HEK293 (cell line): ENCODE data around the gene WDR88.
"Not testable (repeated sequence)": the region's sequence is repeated elsewhere in the genome, so short reads cannot be mapped to it uniquely, and the experiment has no call there.

Experiments used
- CTCF ChIA-PET: fragments of 350-600 bp; formaldehyde crosslinking; extraction: SDS; loops from one replicate; lab custom pipeline; 2021; ENCODE audit warnings: antibody characterized with exemption; lab: Yijun Ruan, JAX
- POLR2A ChIA-PET: fragments of 300-600 bp; formaldehyde crosslinking; extraction: SDS; loops from one replicate; lab custom pipeline; 2020; ENCODE audit warnings: antibody characterized with exemption, inconsistent platforms; lab: Yijun Ruan, JAX
- H3K27ac ChIP-seq: fragments of 200-500 bp; sonication (Bioruptor generic); 2 replicates; pipeline ENCODE4 v1.5.1; 2014; ENCODE audit warnings: low read depth, low read length, control low read depth, inconsistent platforms; ENCODE audit errors: extremely low read depth
- H3K36me3 ChIP-seq, 2 experiments: fragments of 200-500 bp in 1 of 2; sonication (Bioruptor generic) in 1 of 2; 1 replicate in 1 of 2; 2 replicates in 1 of 2; pipeline ENCODE4 v1.5.1; 2014 to 2017; ENCODE audit warnings: inconsistent platforms in 2 of 2, low read length in 2 of 2; ENCODE audit not compliant: control insufficient read depth in 2 of 2, insufficient read depth in 1 of 2
- H3K4me1 ChIP-seq: fragments of 200-500 bp; sonication (Bioruptor generic); 2 replicates; pipeline ENCODE4 v1.5.1; 2014; ENCODE audit warnings: mild to moderate bottlenecking, low read length, inconsistent platforms; ENCODE audit not compliant: control insufficient read depth, insufficient read depth
- H3K4me3 ChIP-seq: 2 replicates; pipeline ENCODE4 v1.5.1; 2011; ENCODE audit warnings: low read depth, mild to moderate bottlenecking, control low read depth, low read length, moderate library complexity
- H3K9me3 ChIP-seq: fragments of 200-500 bp; sonication (Bioruptor generic); 2 replicates; pipeline ENCODE4 v1.5.1; 2014; ENCODE audit warnings: low read depth, low read length, inconsistent platforms; ENCODE audit not compliant: control insufficient read depth, insufficient read depth
- BCL6B ChIP-seq: fragments of 450-650 bp; formaldehyde crosslinking; IDR thresholded peaks from 2 replicates; pipeline ENCODE4 v1.5.1; 2017; ENCODE audit warnings: missing biosample characterization, missing genetic modification characterization
- GLIS1 ChIP-seq: fragments of 450-650 bp; formaldehyde crosslinking; IDR thresholded peaks from 2 replicates; pipeline ENCODE4 v1.5.1; 2016; ENCODE audit warnings: missing biosample characterization, missing genetic modification characterization
- GLIS2 ChIP-seq: fragments of 450-650 bp; formaldehyde crosslinking; IDR thresholded peaks from 2 replicates; pipeline ENCODE4 v1.5.1; 2016; ENCODE audit warnings: missing biosample characterization, missing genetic modification characterization
- OSR2 ChIP-seq: fragments of 450-650 bp; formaldehyde crosslinking; IDR thresholded peaks from 2 replicates; pipeline ENCODE4 v1.5.1; 2016; ENCODE audit warnings: missing biosample characterization, missing genetic modification characterization
- PRDM1 ChIP-seq: fragments of 450-650 bp; formaldehyde crosslinking; IDR thresholded peaks from 2 replicates; pipeline ENCODE4; 2016; ENCODE audit warnings: missing biosample characterization, missing genetic modification characterization
- SETDB1 ChIP-seq: IDR thresholded peaks from one replicate; pipeline ENCODE4 v1.6.1; 2017; ENCODE audit warnings: mild to moderate bottlenecking, low read length, moderate library complexity, mixed read lengths; ENCODE audit not compliant: insufficient read length
- ZNF16 ChIP-seq: fragments of 450-650 bp; formaldehyde crosslinking; IDR thresholded peaks from 2 replicates; pipeline ENCODE4 v1.5.1; 2016; ENCODE audit warnings: low read depth, missing biosample characterization, missing genetic modification characterization
- ZNF24 ChIP-seq: fragments of 450-650 bp; formaldehyde crosslinking; IDR thresholded peaks from 2 replicates; pipeline ENCODE4 v1.5.1; 2016; ENCODE audit warnings: missing biosample characterization, missing genetic modification characterization
- ZNF248 ChIP-seq: fragments of 450-650 bp; formaldehyde crosslinking; IDR thresholded peaks from 2 replicates; pipeline ENCODE4 v1.5.1; 2017; ENCODE audit warnings: missing biosample characterization, missing genetic modification characterization
- ZNF311 ChIP-seq: fragments of 450-650 bp; formaldehyde crosslinking; IDR thresholded peaks from 2 replicates; pipeline ENCODE4 v1.5.1; 2017; ENCODE audit warnings: missing biosample characterization, missing genetic modification characterization, borderline replicate concordance
- ZNF366 ChIP-seq: fragments of 450-650 bp; formaldehyde crosslinking; conservative IDR thresholded peaks from 2 replicates; pipeline ENCODE4 v1.5.1; 2016; ENCODE audit warnings: missing biosample characterization, missing genetic modification characterization
- ZNF449 ChIP-seq: fragments of 450-650 bp; formaldehyde crosslinking; IDR thresholded peaks from 2 replicates; pipeline ENCODE4 v1.5.1; 2017; ENCODE audit warnings: missing biosample characterization, mild to moderate bottlenecking, missing genetic modification characterization, moderate library complexity
- ZNF514 ChIP-seq: fragments of 450-650 bp; formaldehyde crosslinking; IDR thresholded peaks from 2 replicates; pipeline ENCODE4 v1.5.1; 2016; ENCODE audit warnings: missing biosample characterization, missing genetic modification characterization
- ZNF571 ChIP-seq: fragments of 450-650 bp; formaldehyde crosslinking; IDR thresholded peaks from 2 replicates; pipeline ENCODE4 v1.5.0; 2017; ENCODE audit warnings: missing biosample characterization, missing genetic modification characterization
- ZNF585B ChIP-seq: fragments of 450-650 bp; formaldehyde crosslinking; IDR thresholded peaks from 2 replicates; pipeline ENCODE4 v1.5.1; 2016; ENCODE audit warnings: missing biosample characterization, missing genetic modification characterization
- ZNF610 ChIP-seq: fragments of 450-650 bp; formaldehyde crosslinking; IDR thresholded peaks from 2 replicates; pipeline ENCODE4 v1.5.1; 2016; ENCODE audit warnings: missing biosample characterization, missing genetic modification characterization, borderline replicate concordance
- ZSCAN30 ChIP-seq: fragments of 450-650 bp; IDR thresholded peaks from 2 replicates; pipeline ENCODE4 v1.5.1; 2018; ENCODE audit warnings: missing biosample characterization, mild to moderate bottlenecking, missing genetic modification characterization, moderate library complexity

Gene WDR88

GRCh38 chr19:33163481-33163880 is 31.6 kb downstream of the WDR88 start:
- Histone ChIP-seq H3K4me1 (peaks cover 9% of the 10 kb centered on the region), H3K27ac (no peak overlapping the region)
- no peak for TF ChIP-seq OSR2 (tag by site-specific recombination)
- no peak for TF ChIP-seq ZNF24 (tag by site-specific recombination)
- TF ChIP-seq ZNF449 = no peak

GRCh38 chr19:33166037-33166436 is 34.1 kb downstream of the WDR88 start:
- H3K27ac ChIP-seq = not testable (repeated sequence)
- CTCF ChIA-PET = interaction anchor here (1.7 to 13.1 kb wide), 3 partner anchors 11 to 23 kb away, joined by 6 to 154 read pairs (median 10); partner anchors contain the start of gene LRP3
- POLR2A ChIA-PET = interaction anchor here (4.6 kb wide), 1 partner anchor 11 kb away, joined by 43 read pairs; no protein-coding TSS in a partner anchor
- TF ChIP-seq GLIS2 (tag by site-specific recombination) (peak; percentile 39; the same call in 1 of the 2 replicates), GLIS1 (tag by site-specific recombination) (peak; percentile 80)
- TF ChIP-seq, all 188 proteins: peak for 2; not testable (repeated sequence) for 186
- H3K4me1 ChIP-seq, H3K4me3 ChIP-seq, H3K36me3 ChIP-seq: not testable (repeated sequence)
- H3K9me3 ChIP-seq = peaks cover 15% of the 10 kb centered on the region

More at GRCh38 chr19:33163481-33163880, 31.6 kb downstream of the WDR88 start:
- no peaks in the 10 kb centered on the region; a peak in 1 of 3 replicates for H3K36me3 ChIP-seq
- ChIA-PET CTCF (interaction anchor here (0.6 to 5.4 kb wide), 5 partner anchors 11 to 21 kb away, joined by 4 to 35 read pairs (median 5); no protein-coding TSS in a partner anchor), POLR2A (interaction anchor here (1.4 to 4.6 kb wide), 2 partner anchors 10 to 14 kb away, joined by 3 to 43 read pairs; no protein-coding TSS in a partner anchor)
- H3K4me3 ChIP-seq = no peak overlapping the region
- H3K9me3 ChIP-seq = peaks cover 5% of the 10 kb centered on the region

GRCh38 chr19:33167438-33167837 is 35.5 kb downstream of the WDR88 start:
- TF ChIP-seq ZNF585B (tag by site-specific recombination) (peak; percentile 32; the same call in 1 of the 2 replicates), ZNF366 (tag by site-specific recombination) (peak; percentile 93), ZNF16 (tag by site-specific recombination) (no peak), BCL6B (0 out of 2 replicates have a peak, but pooled peaks have one; percentile 41), ZNF248 (0 out of 2 replicates have a peak, but pooled peaks have one; percentile 39), ZNF311 (peak; percentile 31; the same call in 1 of the 2 replicates), ZNF571 (tag by site-specific recombination) (0 out of 2 replicates have a peak, but pooled peaks have one; percentile 59), ZNF610 (tag by site-specific recombination) (0 out of 2 replicates have a peak, but pooled peaks have one; percentile 51), ZNF514 (tag by site-specific recombination) (no peak), ZSCAN30 (tag by site-specific recombination) (no peak), SETDB1 (peak; percentile 32), PRDM1 (peak; percentile 76; the same call in 1 of the 2 replicates)
- CTCF ChIA-PET = interaction anchor here (0.6 to 13.1 kb wide), 4 partner anchors 9 to 611 kb away, joined by 3 to 154 read pairs (median 8); partner anchors contain the start of gene LRP3
- Histone ChIP-seq H3K9me3 (peaks cover 15% of the 10 kb centered on the region), H3K4me3 (no peak overlapping the region), H3K4me1 (peaks cover 3% of the 10 kb centered on the region), H3K27ac (no peak overlapping the region), H3K36me3 (peaks cover 0 to 7% of the 10 kb centered on the region in 2 experiments; a peak in 1 of 3 replicates)
- POLR2A ChIA-PET = interaction anchor here (0.7 to 4.6 kb wide), 2 partner anchors 10 to 476 kb away, joined by 3 to 43 read pairs; partner anchors contain the start of gene NUDT19
